HCT116 (cell line): ENCODE measurements around the gene SENP8. TPM values are rescaled to one million over a fixed set of nuclear protein-coding genes. Genes with fewer than 3 reads are reported as not detected.

Experiments
- ATAC-seq: fragments of 200-7000 bp; cut with Tn5 transposase; 2 replicates; pipeline ENCODE4 v1.9.1; 2020; ENCODE audit warnings: mild to moderate bottlenecking, moderate library complexity
- BruUV-seq: library from RNA; stranded (reverse); fragments of 400-500 nt; replicated peaks from 2 replicates; lab custom pipeline; 2021; lab: Mats Ljungman, UMichigan
- CTCF ChIA-PET: fragments of 300-600 bp; sonication (Branson Sonifier 250); formaldehyde crosslinking; loops from one replicate; lab custom pipeline; 2021; ENCODE audit warnings: antibody characterized with exemption; lab: Charles Lee
- POLR2A ChIA-PET: fragments of 300-600, 350-600 bp; sonication (Branson Sonifier 250); formaldehyde crosslinking; loops from one replicate; lab custom pipeline; 2021; ENCODE audit warnings: antibody characterized with exemption; lab: Charles Lee
- RAD21 ChIA-PET, 2 experiments: fragments of 300-600 bp; sonication (Branson Sonifier 250); formaldehyde crosslinking; loops; one replicate each; lab custom pipeline; 2023; ENCODE audit warnings: low total read pairs in 2 of 2; ENCODE audit not compliant: uncharacterized antibody in 2 of 2, unreplicated experiment in 2 of 2, low non-redundant PET in 1 of 2; lab: Charles Lee
- DNase-seq: peaks from one replicate; pipeline ENCODE4 v3.0.0-alpha.2; 2010; ENCODE audit warnings: low read depth, low spot score
- H2AFZ ChIP-seq: fragments of 200-600 bp; shearing (Covaris generic), sonication (generic); 2 replicates; pipeline ENCODE4 v1.6.1; 2017; ENCODE audit warnings: low read depth, mixed run types, mixed read lengths, antibody characterized with exemption, low read length; ENCODE audit not compliant: poor library complexity, severe bottlenecking
- H3K27ac ChIP-seq: 2 replicates; pipeline ENCODE4 v1.5.1; 2012; ENCODE audit warnings: low read depth, low read length
- H3K27me3 ChIP-seq: fragments of 200-600 bp; sonication (generic); 2 replicates; pipeline ENCODE4 v1.6.1; 2016; ENCODE audit warnings: mixed run types, low read length, mixed read lengths; ENCODE audit not compliant: insufficient read depth
- H3K36me3 ChIP-seq, 2 experiments: fragments of 200-500 bp in 1 of 2; fragments of 200-600 bp in 1 of 2; sonication (Bioruptor generic) in 1 of 2; sonication (generic) in 1 of 2; 2 replicates each; pipeline versions ENCODE4 v1.5.1 to v1.6.1; 2014 to 2016; ENCODE audit warnings: low read length in 2 of 2, inconsistent platforms in 1 of 2, mixed read lengths in 1 of 2, mixed run types in 1 of 2; ENCODE audit not compliant: insufficient read depth in 2 of 2, control insufficient read depth in 1 of 2
- H3K4me1 ChIP-seq, 2 experiments: fragments of 200-600 bp in 1 of 2; sonication (generic) in 1 of 2; 2 replicates each; pipeline versions ENCODE4 v1.5.1 to v1.6.1; 2012 to 2017; ENCODE audit warnings: low read length in 2 of 2, inconsistent platforms in 1 of 2, mild to moderate bottlenecking in 1 of 2, mixed read lengths in 1 of 2, mixed run types in 1 of 2, moderate library complexity in 1 of 2; ENCODE audit not compliant: insufficient read depth in 2 of 2, control insufficient read depth in 1 of 2
- H3K4me2 ChIP-seq: fragments of 200-600 bp; sonication (generic); 2 replicates; pipeline ENCODE4 v1.6.1; 2017; ENCODE audit warnings: mixed run types, low read length, mixed read lengths
- H3K4me3 ChIP-seq, 2 experiments: fragments of 200-600 bp in 1 of 2; sonication (generic) in 1 of 2; replicated peaks in 1 of 2; 2 replicates each; pipeline ENCODE4 v1.5.1; 2011 to 2016; ENCODE audit warnings: low read length in 2 of 2, control low read depth in 1 of 2, low read depth in 1 of 2, mild to moderate bottlenecking in 1 of 2, mixed read lengths in 1 of 2, mixed run types in 1 of 2
- H3K79me2 ChIP-seq: fragments of 200-600 bp; sonication (generic); 2 replicates; pipeline ENCODE4 v1.6.1; 2017; ENCODE audit warnings: mild to moderate bottlenecking, mixed run types, low read length, moderate library complexity, mixed read lengths; ENCODE audit not compliant: insufficient read depth
- H3K9ac ChIP-seq: fragments of 200-600 bp; sonication (generic); 2 replicates; pipeline ENCODE4 v1.6.1; 2016; ENCODE audit warnings: low read length, mixed read lengths
- H3K9me2 ChIP-seq: fragments of 200-600 bp; sonication (generic), shearing (Covaris generic); 2 replicates; pipeline ENCODE4 v1.6.1; 2017; ENCODE audit warnings: mixed run types, mild to moderate bottlenecking, moderate library complexity; ENCODE audit not compliant: insufficient read depth
- H3K9me3 ChIP-seq, 2 experiments: fragments of 200-500 bp in 1 of 2; fragments of 200-600 bp in 1 of 2; sonication (Bioruptor generic) in 1 of 2; sonication (generic) in 1 of 2; 2 replicates each; pipeline ENCODE4 v1.6.1; 2014 to 2017; ENCODE audit warnings: low read length in 2 of 2, mixed read lengths in 2 of 2, inconsistent platforms in 1 of 2, low read depth in 1 of 2, mild to moderate bottlenecking in 1 of 2, mixed run types in 1 of 2, moderate library complexity in 1 of 2; ENCODE audit not compliant: control insufficient read depth in 1 of 2, insufficient read depth in 1 of 2
- H4K20me1 ChIP-seq: fragments of 200-600 bp; sonication (generic), shearing (Covaris generic); 2 replicates; pipeline ENCODE4 v1.6.1; 2017; ENCODE audit warnings: mixed run types, mild to moderate bottlenecking, moderate library complexity; ENCODE audit not compliant: insufficient read depth
- ELF1 ChIP-seq: IDR thresholded peaks from 2 replicates; pipeline ENCODE4 v1.6.1; 2012; ENCODE audit warnings: low read depth, borderline replicate concordance
- EZH2 ChIP-seq: fragments of 200-600 bp; sonication (generic); IDR thresholded peaks from 2 replicates; pipeline ENCODE4 v1.6.1; 2017; ENCODE audit warnings: antibody characterized with exemption, mixed run types
- POLR2AphosphoS5 ChIP-seq: IDR thresholded peaks from 2 replicates; pipeline ENCODE4 v1.6.1; 2011; ENCODE audit warnings: mild to moderate bottlenecking, low read depth, low read length, moderate library complexity
- RAD21 ChIP-seq: IDR thresholded peaks from 2 replicates; pipeline ENCODE4 v1.6.1; 2012; ENCODE audit warnings: low read depth, mild to moderate bottlenecking
- SIN3A ChIP-seq: IDR thresholded peaks from 2 replicates; pipeline ENCODE4 v1.6.1; 2012; ENCODE audit warnings: low read depth
- YY1 ChIP-seq: IDR thresholded peaks from 2 replicates; pipeline ENCODE4 v1.6.1; 2011; ENCODE audit warnings: low read length, low read depth, moderate library complexity, mild to moderate bottlenecking; ENCODE audit not compliant: insufficient replicate concordance; ENCODE audit errors: extremely low read depth
- ZBTB33 ChIP-seq: IDR thresholded peaks from 2 replicates; pipeline ENCODE4 v1.6.1; 2011; ENCODE audit warnings: mild to moderate bottlenecking, low read length, moderate library complexity; ENCODE audit not compliant: insufficient replicate concordance; ENCODE audit errors: extremely low read depth
- intact Hi-C: fragments of 100-400 bp; cut with micrococcal nuclease; formaldehyde crosslinking; loops from 2 replicates; pipeline ENCODE4 v1.10.0; 2022
- total RNA-seq: library from RNA; stranded (reverse); gene quantifications from one replicate; pipeline ENCODE4 v1.2.1, GENCODE V29; 2021; ENCODE audit not compliant: unreplicated experiment

SENP8 gene
- total RNA-seq, 1 experiment from 2014 or later: 3.8 TPM

GRCh38 chr15:72189250-72189902, 71.2 kb downstream of the SENP8 start:
- no peak for DNase-seq
- RAD21 ChIA-PET: no interaction called here
- H3K27me3 ChIP-seq: no peaks in the 10 kb centered on the region
- ATAC-seq: no peak
- H3K9me2 ChIP-seq: no peaks in the 10 kb centered on the region
- no peak overlapping the region for H3K27ac ChIP-seq
- no peak overlapping the region for H3K9ac ChIP-seq
- H3K4me1 ChIP-seq: peaks cover 5 to 8% of the 10 kb centered on the region in 2 experiments; a peak in 3 of 4 replicates
- CTCF ChIA-PET: interaction anchor here (1.3 kb wide), 1 partner anchor 8 kb away, joined by 4 read pairs; the partner anchor contains the start of gene GRAMD2A
- H4K20me1 ChIP-seq: no peaks in the 10 kb centered on the region
- no TSS peak for BruUV-seq
- intact Hi-C loops: no loop called here
- no peak overlapping the region for H3K4me3 ChIP-seq
- POLR2A ChIA-PET: no interaction called here
- no peaks in the 10 kb centered on the region for H3K79me2 ChIP-seq
- H3K4me2 ChIP-seq: no peak overlapping the region
- TF ChIP-seq POLR2AphosphoS5 (no peak), YY1 (no peak), SIN3A (no peak), ELF1 (no peak), EZH2 (no peak), ZBTB33 (no peak), RAD21 (no peak)
- TF ChIP-seq, all 23 proteins: peak for 0
- Histone ChIP-seq H3K36me3 (no peaks in the 10 kb centered on the region), H3K9me3 (no peaks in the 10 kb centered on the region), H2AFZ (no peak overlapping the region)
